Glomerular endothelial cell (primary cell): ENCODE measurements around the gene DMAP1. TPM values are rescaled to one million over a fixed set of nuclear protein-coding genes. Genes with fewer than 3 reads are reported as not detected.

Source experiments
- total RNA-seq: library from RNA; depleted of rRNA; stranded (reverse); fragments of >200 nt; gene quantifications from 2 replicates; pipeline ENCODE4 v1.2.3, GENCODE V29; 2015

The DMAP1 gene
- total RNA-seq, 1 donor from 2014 or later: 48.4 TPM

Other genes with a start within 250 kb of the DMAP1 start
- 19.4 and 26.7 TPM in 2 replicates for gene DPH2, start 243.5 kb upstream of the DMAP1 start, total RNA-seq
- 103 and 119 TPM in 2 replicates for gene ATP6V0B, start 238.5 kb upstream of the DMAP1 start, total RNA-seq
- gene B4GALT2, start 234.3 kb upstream of the DMAP1 start, total RNA-seq: 87.5 and 93.8 TPM in 2 replicates
- gene CCDC24, start 221.9 kb upstream of the DMAP1 start, total RNA-seq: 0.97 and 5.7 TPM in 2 replicates
- 0.15 and 1.5 TPM in 2 replicates for gene SLC6A9, start 182.0 kb upstream of the DMAP1 start, total RNA-seq
- not detected in 2 replicates for gene KLF17, start 94.7 kb upstream of the DMAP1 start, total RNA-seq
- gene KLF18, start 71.8 kb upstream of the DMAP1 start, total RNA-seq: not detected in 2 replicates
- 48.7 and 50.6 TPM in 2 replicates for gene ERI3, start 141.8 kb downstream of the DMAP1 start, total RNA-seq
- gene RNF220, start 191.8 kb downstream of the DMAP1 start, total RNA-seq: 61.8 and 74.3 TPM in 2 replicates